ENCODE data around the gene FMNL3.

DNA sequence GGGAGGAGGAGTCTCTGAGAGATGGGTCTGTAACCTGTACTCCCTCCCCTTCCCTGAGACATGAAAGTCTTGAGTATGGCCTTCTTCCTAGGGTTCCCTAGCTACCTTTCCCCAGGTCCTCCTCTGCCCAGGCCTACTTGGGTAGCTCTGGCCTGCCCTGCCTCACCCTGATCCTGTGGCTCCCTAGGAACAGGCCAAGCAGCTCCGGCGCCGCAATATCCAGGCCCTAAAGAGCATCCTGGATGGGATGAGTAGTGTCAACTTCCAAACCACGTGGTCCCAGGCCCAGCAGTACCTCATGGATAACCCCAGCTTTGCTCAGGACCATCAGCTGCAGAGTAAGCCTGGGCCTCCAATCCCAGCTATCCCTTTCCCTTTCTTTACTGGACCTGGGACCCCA lies 71.5 kb downstream of the FMNL3 start:
- TF ChIP-seq, protein P1, sequence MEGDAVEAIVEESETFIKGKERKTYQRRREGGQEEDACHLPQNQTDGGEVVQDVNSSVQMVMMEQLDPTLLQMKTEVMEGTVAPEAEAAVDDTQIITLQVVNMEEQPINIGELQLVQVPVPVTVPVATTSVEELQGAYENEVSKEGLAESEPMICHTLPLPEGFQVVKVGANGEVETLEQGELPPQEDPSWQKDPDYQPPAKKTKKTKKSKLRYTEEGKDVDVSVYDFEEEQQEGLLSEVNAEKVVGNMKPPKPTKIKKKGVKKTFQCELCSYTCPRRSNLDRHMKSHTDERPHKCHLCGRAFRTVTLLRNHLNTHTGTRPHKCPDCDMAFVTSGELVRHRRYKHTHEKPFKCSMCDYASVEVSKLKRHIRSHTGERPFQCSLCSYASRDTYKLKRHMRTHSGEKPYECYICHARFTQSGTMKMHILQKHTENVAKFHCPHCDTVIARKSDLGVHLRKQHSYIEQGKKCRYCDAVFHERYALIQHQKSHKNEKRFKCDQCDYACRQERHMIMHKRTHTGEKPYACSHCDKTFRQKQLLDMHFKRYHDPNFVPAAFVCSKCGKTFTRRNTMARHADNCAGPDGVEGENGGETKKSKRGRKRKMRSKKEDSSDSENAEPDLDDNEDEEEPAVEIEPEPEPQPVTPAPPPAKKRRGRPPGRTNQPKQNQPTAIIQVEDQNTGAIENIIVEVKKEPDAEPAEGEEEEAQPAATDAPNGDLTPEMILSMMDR (IDR thresholded peaks at IDR 0.05): no peak
- no peak for TF ChIP-seq POLR2A (IDR thresholded peaks at IDR 0.05)

All from body of pancreas (tissue), 4 donors.